Measurements from ENCODE around the gene SKA2.
"Not testable (repeated sequence)": the region's sequence is repeated elsewhere in the genome, so short reads cannot be mapped to it uniquely, and the experiment has no call there.

The SKA2 gene

GRCh38 chr17:59151006-59151405, 4.0 kb downstream of the SKA2 start:
- FAIRE-seq = no peak

GRCh38 chr17:59149841-59150511, 5.0 kb downstream of the SKA2 start:
- no peak for FAIRE-seq

DNA sequence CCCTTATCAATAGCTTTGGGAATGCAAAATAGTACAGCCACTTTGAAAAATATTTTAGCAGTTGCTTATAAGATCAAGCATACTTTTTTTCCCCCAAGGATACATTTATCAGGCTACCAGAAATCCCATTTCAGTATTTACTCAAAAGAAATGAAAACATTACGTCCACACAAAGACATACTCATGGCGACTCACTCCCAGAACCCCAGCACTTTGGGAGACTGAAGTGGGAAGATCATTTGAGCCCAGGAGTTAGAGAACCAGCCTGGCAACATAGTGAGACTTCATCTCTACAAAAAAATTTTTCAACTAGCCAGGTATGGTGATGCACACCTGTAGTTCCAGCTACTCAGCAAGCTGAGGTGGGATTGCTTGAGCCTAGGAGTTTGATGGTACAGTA, 5.9 kb downstream of the SKA2 start:
- FAIRE-seq = no peak

DNA sequence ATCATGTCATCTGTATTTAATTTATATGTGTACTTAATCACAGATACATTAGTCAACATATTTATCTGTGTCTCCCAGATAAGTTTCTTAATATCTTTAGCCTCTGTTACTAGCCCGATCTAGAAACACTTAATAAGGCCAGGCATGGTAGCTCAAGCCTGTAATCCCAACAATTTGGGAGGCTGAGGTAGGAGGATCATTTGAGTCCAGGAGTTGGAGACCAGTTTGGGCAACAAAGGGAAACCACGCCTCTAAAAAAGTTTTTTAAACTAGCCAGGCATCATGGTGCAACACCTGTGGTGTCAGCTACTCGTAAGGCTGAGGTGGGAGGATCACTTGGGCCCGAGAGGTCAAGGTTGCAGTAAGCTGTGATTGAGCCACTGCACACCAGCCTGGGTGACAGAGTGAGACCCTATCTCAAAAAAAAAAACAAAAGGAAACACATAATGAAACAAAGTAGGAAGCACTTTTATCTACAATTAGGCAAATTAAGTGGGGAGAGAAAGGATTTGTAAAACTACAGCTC, 9.4 kb downstream of the SKA2 start:
- no peak for FAIRE-seq

DNA sequence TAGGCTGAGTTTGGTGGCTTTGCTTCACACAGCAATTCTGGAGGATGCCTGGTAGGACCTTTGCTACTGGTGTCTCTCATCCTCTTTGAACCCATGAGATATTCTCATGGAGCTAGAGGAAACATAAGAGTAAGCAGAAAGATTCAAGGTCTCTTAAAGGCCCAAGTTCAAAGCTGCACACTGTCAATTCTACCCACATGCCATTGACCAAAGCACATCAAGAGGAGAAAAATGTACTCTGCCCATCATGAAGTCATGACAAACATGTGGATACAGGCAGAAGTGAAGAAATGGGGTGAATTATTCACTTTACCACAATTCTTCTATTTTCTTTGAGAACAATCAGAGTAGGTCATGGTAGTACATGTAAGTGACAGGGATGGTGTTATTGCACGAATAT, 13.1 kb downstream of the SKA2 start:
- no peak for FAIRE-seq

- FAIRE-seq = no peak
These were observed 15.0 kb downstream of the SKA2 start for GRCh38 chr17:59139939-59140338.

DNA sequence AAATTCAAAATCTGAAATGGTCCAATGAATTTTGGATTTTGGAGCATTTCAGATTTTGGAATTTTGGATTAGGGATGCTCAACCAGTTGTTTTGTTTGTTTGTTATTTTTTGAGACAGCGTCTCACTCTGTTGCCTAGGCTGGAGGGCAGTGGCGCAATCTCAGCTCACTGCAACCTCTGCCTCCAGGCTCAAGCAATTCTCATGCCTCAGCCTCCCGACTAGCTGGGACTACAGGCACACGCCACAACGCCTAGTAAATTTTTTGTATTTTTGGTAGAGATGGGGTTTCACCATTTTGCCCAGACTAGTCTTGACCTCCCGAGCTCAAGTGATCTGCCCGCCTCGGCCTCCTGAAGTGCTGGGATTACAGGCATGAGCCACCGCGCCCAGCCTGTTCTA, 16.6 kb downstream of the SKA2 start:
- not testable (repeated sequence) for FAIRE-seq

DNA sequence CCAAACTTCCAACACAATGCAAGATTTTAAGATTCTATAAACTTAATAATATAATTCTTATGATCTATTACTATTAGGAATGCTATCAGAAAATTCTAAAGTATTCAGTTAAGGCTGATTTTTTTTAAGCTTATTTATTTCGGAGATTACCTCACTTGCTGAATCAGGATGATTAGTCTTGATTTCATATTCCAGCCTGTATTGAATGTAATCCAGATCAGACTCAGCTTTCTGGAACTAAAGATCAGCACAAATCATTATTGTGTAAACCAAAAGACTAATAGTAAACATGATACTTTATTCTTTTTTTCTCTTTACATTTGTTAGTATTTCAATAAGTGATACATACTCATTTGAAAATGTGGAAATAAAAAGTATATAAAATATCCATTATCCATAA, 23.9 kb downstream of the SKA2 start:
- no peak for FAIRE-seq

GRCh38 chr17:59129814-59130213, 25.2 kb downstream of the SKA2 start:
- FAIRE-seq = no peak

DNA sequence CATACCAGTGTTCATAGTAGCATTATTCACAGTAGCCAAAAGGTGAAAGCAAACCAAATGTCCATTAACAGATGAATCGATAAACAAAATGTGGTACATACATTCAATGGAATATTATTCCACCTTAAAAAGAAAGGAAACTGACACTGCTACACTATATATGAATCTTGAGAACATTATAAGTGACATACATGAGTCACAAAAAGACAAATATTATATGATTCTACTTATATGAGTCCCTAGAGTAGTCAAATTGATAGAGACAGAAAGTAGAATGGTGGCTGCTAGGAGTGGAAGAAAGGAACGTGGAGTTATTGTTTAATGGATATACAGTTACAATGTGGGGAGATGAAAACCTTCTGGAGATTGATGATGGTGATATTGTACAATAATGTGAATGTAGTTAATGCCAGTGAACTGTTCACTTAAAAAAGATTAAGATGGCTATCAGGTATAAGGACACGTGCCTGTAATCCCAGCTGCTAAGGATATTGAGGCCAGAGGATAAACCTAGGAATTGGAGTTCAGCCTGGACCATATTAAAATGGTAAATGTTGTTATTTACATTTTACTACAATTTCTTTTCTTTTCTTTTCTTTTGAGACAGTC, 28.1 kb downstream of the SKA2 start:
- FAIRE-seq = no peak

GRCh38 chr17:59124665-59125064, 30.3 kb downstream of the SKA2 start:
- no peak for FAIRE-seq

DNA sequence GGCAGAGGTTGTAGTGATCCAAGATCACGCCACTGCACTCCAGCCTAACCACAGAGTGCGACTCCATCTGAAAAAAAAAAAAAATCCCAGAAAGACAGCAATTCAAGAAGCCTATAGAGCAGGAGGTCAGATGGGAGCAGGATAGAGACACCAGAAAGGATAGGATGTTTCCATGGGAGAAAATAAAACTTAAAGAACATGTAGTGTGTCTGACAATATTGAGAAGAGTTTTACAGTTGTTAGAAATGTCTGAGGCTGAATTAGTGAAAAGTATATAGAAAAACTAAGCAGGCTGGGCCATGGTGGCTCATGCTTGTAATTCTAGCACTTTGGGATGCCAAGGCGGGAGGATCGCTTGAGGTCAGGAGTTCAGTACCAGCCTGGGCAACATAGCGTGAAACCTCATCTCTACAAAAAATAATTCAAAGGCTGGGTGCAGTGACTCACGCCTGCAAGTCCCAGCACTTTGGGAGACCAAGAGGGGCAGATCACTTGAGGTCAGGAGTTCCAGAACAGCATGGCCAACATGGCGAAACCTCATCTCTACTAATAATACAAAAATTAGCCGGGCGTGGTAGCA, 33.0 kb downstream of the SKA2 start:
- FAIRE-seq = no peak

DNA sequence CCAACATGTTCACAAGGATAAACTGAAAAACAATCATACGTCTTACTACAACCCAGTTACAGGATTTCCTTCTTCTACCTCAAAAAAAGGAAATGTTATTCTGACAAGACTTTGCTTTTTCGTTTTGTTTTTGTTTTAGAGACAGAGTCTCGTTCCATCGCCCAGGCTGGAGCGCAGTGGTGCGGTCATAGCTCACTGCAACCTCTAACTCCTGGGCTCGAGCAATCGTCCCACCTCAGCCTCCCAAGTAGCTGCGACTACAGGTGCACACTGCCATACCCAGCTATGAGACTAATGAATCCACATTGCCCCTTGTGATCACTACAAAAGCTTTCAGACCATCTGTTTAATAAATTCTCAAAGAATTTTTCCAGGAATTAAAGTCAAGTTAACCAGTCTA, 39.5 kb downstream of the SKA2 start:
- no peak for FAIRE-seq

- FAIRE-seq = no peak
These were observed 43.4 kb downstream of the SKA2 start for GRCh38 chr17:59111539-59111938.

DNA sequence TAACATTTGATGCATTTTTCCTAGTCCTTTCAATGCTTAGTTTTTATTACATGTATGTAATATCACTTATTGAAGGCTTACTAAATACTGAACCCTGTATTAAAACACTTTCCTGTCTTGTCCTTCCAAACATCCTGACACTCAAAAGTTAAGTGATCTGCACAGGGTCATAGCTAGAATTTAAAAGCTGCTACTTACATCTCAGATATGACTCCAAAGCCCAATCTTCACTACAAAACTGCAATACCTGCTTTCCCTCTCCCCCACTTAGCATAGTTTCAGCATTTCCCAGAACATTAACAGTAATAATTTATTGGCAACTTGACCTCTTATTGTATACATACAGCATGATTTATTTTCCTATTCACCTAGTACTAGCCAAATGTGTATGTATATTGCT, 44.0 kb downstream of the SKA2 start:
- FAIRE-seq = no peak

GRCh38 chr17:59108400-59109102, 46.4 kb downstream of the SKA2 start:
- FAIRE-seq = no peak

DNA sequence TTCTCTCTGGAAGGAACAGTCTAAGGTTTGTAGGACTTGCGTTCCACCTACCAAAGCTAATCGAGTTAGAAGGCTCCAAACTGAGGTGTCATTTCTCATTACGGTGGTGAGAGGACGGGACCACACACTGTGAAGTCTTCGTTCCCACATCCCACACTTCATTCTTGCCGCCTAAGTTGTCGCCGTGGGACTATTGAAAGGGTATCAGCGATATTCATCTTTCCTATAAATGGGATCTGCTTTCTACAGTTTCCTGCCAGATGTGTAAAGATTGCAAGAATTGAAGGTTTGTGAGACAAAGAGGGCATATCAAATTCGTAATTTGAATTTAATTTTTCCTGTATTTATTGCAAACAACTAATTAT, 47.7 kb downstream of the SKA2 start:
- no peak for FAIRE-seq

DNA sequence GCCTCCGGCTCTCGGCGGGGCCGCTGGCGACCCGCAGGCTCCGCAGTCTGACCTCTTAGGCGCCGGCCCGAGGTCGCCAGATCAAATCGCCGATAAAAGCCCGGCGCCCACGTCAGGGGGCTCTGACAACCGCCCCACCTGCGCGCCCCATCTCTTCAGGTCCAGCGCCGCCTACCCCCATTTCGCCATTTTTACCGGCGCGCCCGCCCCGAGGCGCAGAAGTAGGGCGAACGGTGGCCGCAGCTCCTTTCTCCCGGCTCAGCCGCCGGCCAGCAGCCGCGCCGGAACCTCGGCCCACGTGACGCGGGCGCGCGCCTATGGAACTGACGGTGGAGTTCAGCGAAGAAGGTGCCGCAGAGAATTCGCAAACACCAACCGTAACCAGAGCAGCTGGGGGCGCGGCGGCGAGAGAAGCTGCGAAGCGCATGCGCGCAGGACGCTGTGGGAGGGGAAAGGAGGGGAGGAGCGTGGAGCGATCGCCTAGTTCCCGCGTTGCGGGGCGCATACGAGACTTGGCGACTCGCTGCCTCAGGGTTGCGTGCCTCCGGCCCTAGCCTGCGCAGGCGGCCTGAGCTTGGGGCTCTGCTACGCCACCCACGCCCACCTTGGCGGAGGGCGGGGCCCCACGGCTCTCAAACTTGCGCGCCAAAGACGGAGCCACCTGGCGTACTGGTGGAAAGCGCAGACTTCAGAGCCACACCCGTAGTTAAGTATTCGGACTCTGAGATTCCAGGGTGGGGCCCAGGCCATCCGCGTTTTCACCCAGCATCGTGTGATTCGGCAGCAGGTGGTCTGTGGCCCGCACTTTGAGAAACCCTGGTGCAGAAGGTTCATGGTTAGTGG, 48.3 kb downstream of the SKA2 start, which contains the start of gene TRIM37:
TRIM37 (minus strand) TSS at position 418 of the 843 bp plus-strand sequence. CDS start 419 bp downstream, outside the sequence.
- peak; percentile 65 for FAIRE-seq

DNA sequence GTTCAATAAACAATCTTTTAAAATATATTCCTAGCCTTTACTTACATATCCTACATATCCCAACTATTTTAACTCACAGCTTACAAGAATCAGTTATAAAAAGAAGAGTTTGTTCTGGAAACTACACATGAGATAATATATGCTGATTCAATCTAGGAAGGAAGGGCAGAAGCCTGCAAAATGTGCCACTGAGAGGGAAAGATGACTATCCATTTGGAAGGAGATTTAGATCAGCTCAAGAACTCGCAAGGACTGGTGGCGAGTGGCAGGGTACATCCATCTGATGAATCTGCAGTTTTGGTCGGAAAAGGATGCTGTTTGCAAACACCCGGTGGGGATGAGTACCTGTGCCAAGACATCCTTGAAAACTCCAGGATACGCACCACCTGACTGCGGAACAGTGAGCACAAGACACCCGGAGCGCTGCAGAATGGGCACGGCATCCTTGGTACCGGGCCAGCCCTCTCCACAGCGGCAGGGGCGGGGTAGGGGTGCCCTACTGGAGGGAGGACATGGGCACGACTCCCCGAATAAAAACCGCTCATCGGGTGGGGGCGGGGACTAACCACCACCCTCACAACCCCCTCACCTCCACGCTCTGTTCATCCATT, 49.0 kb downstream of the SKA2 start:
- no peak for FAIRE-seq

- FAIRE-seq = no peak
These were observed 53.8 kb downstream of the SKA2 start for GRCh38 chr17:59101178-59101577.

- no peak for FAIRE-seq
These were observed 57.1 kb downstream of the SKA2 start for GRCh38 chr17:59097876-59098275.

DNA sequence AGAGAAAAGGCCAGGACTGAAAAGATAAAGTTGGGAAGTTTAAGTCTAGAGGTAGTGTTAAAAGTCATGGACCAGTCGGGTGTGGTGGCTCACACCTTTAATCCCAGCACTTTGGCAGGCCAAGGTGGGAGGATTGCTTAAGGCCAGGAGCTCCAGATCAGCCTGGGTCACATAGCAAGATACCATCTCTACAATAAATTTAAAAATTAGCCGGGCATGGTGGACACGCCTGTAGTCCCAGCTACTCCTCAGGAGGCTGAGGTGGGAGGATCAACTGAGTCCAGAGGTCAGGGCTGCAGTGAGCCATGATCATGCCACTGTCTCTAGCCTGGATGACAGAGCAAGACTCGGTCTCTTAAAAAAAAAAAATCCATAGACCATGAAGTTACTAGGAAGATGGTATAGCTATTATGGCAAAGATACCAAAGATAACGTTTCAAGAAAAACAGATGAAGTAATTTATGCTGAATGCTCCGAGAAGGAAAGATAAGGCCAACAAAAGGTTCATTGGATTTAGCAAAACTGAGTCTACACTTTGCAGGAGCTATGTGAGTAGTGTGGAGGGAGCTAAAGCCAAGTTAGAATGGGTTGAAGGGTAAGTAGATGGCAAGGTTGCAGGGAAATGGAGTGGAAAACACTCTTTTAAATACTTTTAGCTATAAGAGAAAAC, 60.0 kb downstream of the SKA2 start:
- FAIRE-seq = no peak

Data from TTC549 (cell line).